Measurements from ENCODE around the gene ARID3C. TPM values are rescaled to one million over a fixed set of nuclear protein-coding genes. Genes with fewer than 3 reads are reported as not detected.

ARID3C gene
- total RNA-seq, 4 donors from 2014 or later, result 0.34 to 2.0 (median 0.50) TPM

- DNase-seq (ENCODE audit: low spot score in 2 of 2), result peak in 1 of 2 donors; percentile 72
- H3K9me3 ChIP-seq, result no peaks in the 10 kb centered on the region
- 12% methylated on average over 12 of the region's 40 CpGs for WGBS
- H3K4me3 ChIP-seq, result peak overlapping the region; percentile 66
- peaks cover 62% of the 10 kb centered on the region for H3K4me1 ChIP-seq
- peak overlapping the region; percentile 25 for H3K27ac ChIP-seq
- TF ChIP-seq CTCF (IDR thresholded peaks at IDR 0.05), result no peak
- no peak for TF ChIP-seq POLR2AphosphoS5 (IDR thresholded peaks at IDR 0.05)
- no peak for TF ChIP-seq POLR2A (IDR thresholded peaks at IDR 0.05)
- no peak for TF ChIP-seq EP300 (IDR thresholded peaks at IDR 0.05)
- H3K27me3 ChIP-seq, result peaks cover 37% of the 10 kb centered on the region
- no peaks in the 10 kb centered on the region for H3K36me3 ChIP-seq
These were observed 38.3 kb downstream of the ARID3C start for GRCh38 chr9:34590381-34591247.

GRCh38 chr9:34589636-34590380 lies 39.1 kb downstream of the ARID3C start, which contains the start of gene CNTFR:
TSS of gene CNTFR (minus strand) at chr9:34589724. CDS start at chr9:34568981, 20,743 bp downstream.
- no peaks in the 10 kb centered on the region for H3K36me3 ChIP-seq
- H3K4me1 ChIP-seq, result peaks cover 62% of the 10 kb centered on the region
- no peaks in the 10 kb centered on the region for H3K9me3 ChIP-seq
- no peak for DNase-seq (ENCODE audit: low spot score in 2 of 2)
- TF ChIP-seq POLR2AphosphoS5 (IDR thresholded peaks at IDR 0.05) (no peak), EP300 (IDR thresholded peaks at IDR 0.05) (no peak)
- peak within 1 kb of the TSS; percentile 66 for H3K4me3 ChIP-seq
- WGBS, result under 1% methylated on average over 43 of the region's 104 CpGs
- H3K27ac ChIP-seq, result peak within 1 kb of the TSS; percentile 25
- H3K27me3 ChIP-seq, result peaks cover 40% of the 10 kb centered on the region

GRCh38 chr9:34588671-34589635 lies 39.9 kb downstream of the ARID3C start:
- no peak for DNase-seq (ENCODE audit: low spot score in 2 of 2)
- TF ChIP-seq CTCF (IDR thresholded peaks at IDR 0.05) (no peak), POLR2AphosphoS5 (IDR thresholded peaks at IDR 0.05) (no peak), POLR2A (IDR thresholded peaks at IDR 0.05) (no peak)
- Histone ChIP-seq H3K9me3 (no peaks in the 10 kb centered on the region), H3K36me3 (no peaks in the 10 kb centered on the region), H3K4me3 (peak overlapping the region; percentile 66), H3K4me1 (peaks cover 55% of the 10 kb centered on the region), H3K27ac (no peak overlapping the region), H3K27me3 (peaks cover 40% of the 10 kb centered on the region)
- WGBS, result 2% methylated on average over 42 of the region's 86 CpGs

GRCh38 chr9:34587271-34587670 lies 41.6 kb downstream of the ARID3C start:
- no peak for TF ChIP-seq EP300 (IDR thresholded peaks at IDR 0.05)
- no peak for TF ChIP-seq CTCF (IDR thresholded peaks at IDR 0.05)
- no peak for TF ChIP-seq POLR2A (IDR thresholded peaks at IDR 0.05)
- peaks cover 39% of the 10 kb centered on the region for H3K27me3 ChIP-seq
- 62% methylated on average over 2 of the region's 2 CpGs for WGBS

GRCh38 chr9:34585946-34586669 lies 42.8 kb downstream of the ARID3C start:
- no peak for DNase-seq (ENCODE audit: low spot score in 2 of 2)
- TF ChIP-seq POLR2A (IDR thresholded peaks at IDR 0.05) (no peak), CTCF (IDR thresholded peaks at IDR 0.05) (no peak), EP300 (IDR thresholded peaks at IDR 0.05) (no peak), POLR2AphosphoS5 (IDR thresholded peaks at IDR 0.05) (no peak)
- H3K4me1 ChIP-seq, result peaks cover 28% of the 10 kb centered on the region
- peaks cover 40% of the 10 kb centered on the region for H3K27me3 ChIP-seq
- no peak overlapping the region for H3K27ac ChIP-seq
- H3K4me3 ChIP-seq, result no peak overlapping the region
- no peaks in the 10 kb centered on the region for H3K36me3 ChIP-seq
- WGBS, result 47% methylated on average over 4 of the region's 11 CpGs
- H3K9me3 ChIP-seq, result no peaks in the 10 kb centered on the region

More at GRCh38 chr9:34587271-34587670, 41.6 kb downstream of the ARID3C start:
- no peaks in the 10 kb centered on the region for H3K36me3 ChIP-seq
- peaks cover 39% of the 10 kb centered on the region for H3K4me1 ChIP-seq
- H3K9me3 ChIP-seq, result no peaks in the 10 kb centered on the region
- DNase-seq (ENCODE audit: low spot score in 2 of 2), result no peak
- H3K4me3 ChIP-seq, result no peak overlapping the region
- no peak overlapping the region for H3K27ac ChIP-seq
